ENCODE results near the gene TAF15. TPM values are rescaled to one million over a fixed set of nuclear protein-coding genes. Genes with fewer than 3 reads are reported as not detected.

TAF15 gene
- total and polyA plus RNA-seq, 7 donors: 55.9 to 147 (median 61.1) TPM

DNA sequence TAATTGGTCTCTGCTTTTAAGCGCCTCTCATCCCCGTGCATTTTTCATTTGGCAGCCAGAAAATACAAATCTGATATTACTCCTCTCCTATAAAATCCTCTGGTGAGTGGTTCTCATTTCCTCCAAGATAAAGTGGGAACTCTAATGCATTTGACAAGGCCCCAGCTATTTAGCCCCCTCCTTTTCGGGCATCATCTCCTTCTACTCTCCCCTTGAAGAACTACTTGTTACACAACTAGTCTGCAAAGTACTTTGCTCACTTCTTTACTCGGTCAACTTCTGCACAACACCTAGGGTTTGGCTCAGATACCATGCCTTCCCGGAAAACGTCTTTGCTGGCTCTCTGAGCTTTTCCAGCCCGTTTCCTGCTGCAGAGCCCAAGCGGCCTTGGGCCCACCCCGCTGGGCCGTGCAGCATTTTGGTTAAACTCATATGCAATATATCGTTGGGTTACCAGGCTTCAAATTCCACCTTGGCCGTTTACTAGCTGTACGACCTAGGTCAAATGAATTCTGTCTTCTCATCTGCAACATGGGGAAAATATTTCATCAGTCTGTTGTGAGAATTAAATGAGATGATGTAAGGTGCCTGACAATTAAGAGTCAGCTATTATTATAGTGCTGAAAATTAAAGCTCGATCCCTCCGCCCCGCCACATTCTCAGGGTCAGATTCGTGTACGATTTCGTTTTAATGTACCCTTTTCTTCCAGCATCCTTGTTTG, 883 bp upstream of the TAF15 start:
- TF ChIP-seq POLR2AphosphoS5 (IDR thresholded peaks at IDR 0.05) (no peak), POLR2A (IDR thresholded peaks at IDR 0.05) (no peak), EP300 (IDR thresholded peaks at IDR 0.05) (no peak)
- TF ChIP-seq, protein P1, sequence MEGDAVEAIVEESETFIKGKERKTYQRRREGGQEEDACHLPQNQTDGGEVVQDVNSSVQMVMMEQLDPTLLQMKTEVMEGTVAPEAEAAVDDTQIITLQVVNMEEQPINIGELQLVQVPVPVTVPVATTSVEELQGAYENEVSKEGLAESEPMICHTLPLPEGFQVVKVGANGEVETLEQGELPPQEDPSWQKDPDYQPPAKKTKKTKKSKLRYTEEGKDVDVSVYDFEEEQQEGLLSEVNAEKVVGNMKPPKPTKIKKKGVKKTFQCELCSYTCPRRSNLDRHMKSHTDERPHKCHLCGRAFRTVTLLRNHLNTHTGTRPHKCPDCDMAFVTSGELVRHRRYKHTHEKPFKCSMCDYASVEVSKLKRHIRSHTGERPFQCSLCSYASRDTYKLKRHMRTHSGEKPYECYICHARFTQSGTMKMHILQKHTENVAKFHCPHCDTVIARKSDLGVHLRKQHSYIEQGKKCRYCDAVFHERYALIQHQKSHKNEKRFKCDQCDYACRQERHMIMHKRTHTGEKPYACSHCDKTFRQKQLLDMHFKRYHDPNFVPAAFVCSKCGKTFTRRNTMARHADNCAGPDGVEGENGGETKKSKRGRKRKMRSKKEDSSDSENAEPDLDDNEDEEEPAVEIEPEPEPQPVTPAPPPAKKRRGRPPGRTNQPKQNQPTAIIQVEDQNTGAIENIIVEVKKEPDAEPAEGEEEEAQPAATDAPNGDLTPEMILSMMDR (IDR thresholded peaks at IDR 0.05): no peak
- WGBS, 2 donors: 23 to 32% methylated on average over 19 of the region's 19 CpGs
- DNase-seq: no peak
- H3K4me3 ChIP-seq: peak overlapping the region; percentile 83 to 89 (median 86)
- no peaks in the 10 kb centered on the region for H3K27me3 ChIP-seq
- H3K9me3 ChIP-seq: no peaks in the 10 kb centered on the region
- H3K4me1 ChIP-seq: peaks cover 0 to 50% (median 36%) of the 10 kb centered on the region in 4 donors
- no peaks in the 10 kb centered on the region for H3K36me3 ChIP-seq
- intact Hi-C loops (cut with DNase I): loop anchor here (5.0 kb wide), 1 partner anchor 221 kb away; the partner anchor contains the start of gene AP2B1
- peak overlapping the region; percentile 90 to 98 (median 94) for H3K27ac ChIP-seq

DNA sequence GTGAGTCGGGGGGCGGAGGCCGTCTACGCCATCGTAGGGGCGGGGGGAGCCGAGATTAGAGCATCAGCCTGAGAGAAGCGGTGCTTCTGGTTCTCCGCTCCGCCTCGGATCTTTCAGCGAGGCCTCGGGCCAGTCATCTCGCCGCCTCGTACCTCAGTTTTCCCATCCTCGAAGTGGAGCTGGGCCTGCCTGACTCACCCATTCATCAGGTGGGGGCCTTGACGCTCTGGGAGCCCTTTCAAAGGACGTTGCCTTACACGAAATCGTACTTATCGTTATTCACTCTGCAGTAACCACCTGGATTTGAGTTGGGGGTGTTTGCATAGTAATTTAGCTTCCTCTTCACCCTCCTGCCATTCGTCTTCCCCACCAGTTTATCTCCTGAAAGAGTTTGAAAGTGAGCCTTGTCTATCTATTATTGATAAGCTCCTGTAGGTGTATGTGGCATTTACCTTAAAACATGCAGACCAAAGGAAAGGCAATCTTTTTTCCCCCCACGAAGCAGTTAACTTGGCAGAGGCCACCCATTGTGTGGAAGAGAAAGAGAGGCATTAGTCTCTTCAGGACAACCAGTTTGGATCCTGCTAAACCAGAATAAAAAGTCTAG, 674 bp downstream of the TAF15 start:
- TF ChIP-seq POLR2A (IDR thresholded peaks at IDR 0.05) (no peak), POLR2AphosphoS5 (IDR thresholded peaks at IDR 0.05) (no peak), EP300 (IDR thresholded peaks at IDR 0.05) (no peak)
- TF ChIP-seq, protein P1 (IDR thresholded peaks at IDR 0.05): no peak
- DNase-seq: no peak
- Histone ChIP-seq H3K27me3 (no peaks in the 10 kb centered on the region), H3K36me3 (no peaks in the 10 kb centered on the region), H3K4me3 (peak overlapping the region; percentile 83 to 89 (median 86)), H3K27ac (peak overlapping the region; percentile 90 to 98 (median 94)), H3K9me3 (no peaks in the 10 kb centered on the region), H3K4me1 (peaks cover 0 to 45% (median 37%) of the 10 kb centered on the region in 4 donors)
- 0% methylated on average over 24 of the region's 24 CpGs for WGBS, 2 donors
- intact Hi-C loops (cut with DNase I): loop anchor here (1.0 to 5.0 kb wide), 2 partner anchors 46 to 223 kb away; partner anchors contain the start of gene AP2B1

DNA sequence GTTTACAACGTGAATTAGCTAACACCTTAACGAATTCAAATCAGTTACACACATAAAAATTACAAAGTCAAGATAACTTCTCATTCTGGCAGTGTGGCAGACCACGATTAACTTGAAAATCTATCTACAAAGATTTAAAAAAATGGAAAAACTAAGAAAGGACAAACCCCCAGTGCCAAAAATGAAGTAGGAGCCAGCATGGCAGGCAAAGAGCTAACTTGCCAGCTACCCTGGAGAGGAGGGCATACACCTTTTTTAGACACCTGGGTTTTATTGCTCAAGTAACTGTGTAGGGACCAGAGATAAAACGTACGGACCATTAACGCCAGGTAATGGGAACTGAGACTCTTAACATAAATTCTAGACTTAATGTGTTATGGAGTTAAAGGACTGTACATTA, 2.5 kb downstream of the TAF15 start:
- DNase-seq: no peak
- Histone ChIP-seq H3K4me1 (peaks cover 0 to 57% (median 50%) of the 10 kb centered on the region in 4 donors), H3K9me3 (no peaks in the 10 kb centered on the region), H3K27ac (no peak overlapping the region), H3K36me3 (peaks cover 0 to 6% (median 0%) of the 10 kb centered on the region in 4 donors), H3K27me3 (no peaks in the 10 kb centered on the region), H3K4me3 (no peak overlapping the region)
- TF ChIP-seq POLR2A (IDR thresholded peaks at IDR 0.05): no peak
- TF ChIP-seq POLR2AphosphoS5 (IDR thresholded peaks at IDR 0.05): no peak
- TF ChIP-seq, protein P1 (IDR thresholded peaks at IDR 0.05): no peak
- no peak for TF ChIP-seq EP300 (IDR thresholded peaks at IDR 0.05)
- intact Hi-C loops (cut with DNase I): no loop called here
- 68 to 86% methylated on average over 6 of the region's 6 CpGs for WGBS, 2 donors

DNA sequence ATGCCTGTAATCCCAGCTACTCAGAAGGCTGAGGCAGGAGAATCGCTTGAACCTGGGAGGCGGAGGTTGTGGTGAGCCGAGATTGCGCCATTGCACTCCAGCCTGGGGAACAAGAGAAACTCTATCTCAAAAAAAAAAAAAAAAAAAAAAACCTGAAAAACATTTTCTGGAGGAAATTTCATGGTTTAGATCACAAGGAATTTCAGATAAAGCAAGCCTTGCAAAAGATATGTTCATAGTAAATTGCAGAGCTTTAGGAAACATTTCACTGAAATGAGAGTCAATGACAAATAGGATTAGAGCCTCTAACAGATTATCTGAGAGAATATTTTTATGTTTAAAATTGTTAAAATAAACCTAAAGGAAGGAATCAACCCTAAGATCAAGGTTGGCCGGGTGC, 3.2 kb downstream of the TAF15 start:
- no peak overlapping the region for H3K4me3 ChIP-seq
- H3K36me3 ChIP-seq: peaks cover 0 to 6% (median 0%) of the 10 kb centered on the region in 4 donors
- no peak overlapping the region for H3K27ac ChIP-seq
- 89 to 91% methylated on average over 5 of the region's 5 CpGs for WGBS, 2 donors
- no peak for DNase-seq
- H3K27me3 ChIP-seq: no peaks in the 10 kb centered on the region
- no peaks in the 10 kb centered on the region for H3K9me3 ChIP-seq
- peaks cover 0 to 64% (median 57%) of the 10 kb centered on the region in 4 donors for H3K4me1 ChIP-seq
- no peak for TF ChIP-seq EP300 (IDR thresholded peaks at IDR 0.05)
- intact Hi-C loops (cut with DNase I): no loop called here

DNA sequence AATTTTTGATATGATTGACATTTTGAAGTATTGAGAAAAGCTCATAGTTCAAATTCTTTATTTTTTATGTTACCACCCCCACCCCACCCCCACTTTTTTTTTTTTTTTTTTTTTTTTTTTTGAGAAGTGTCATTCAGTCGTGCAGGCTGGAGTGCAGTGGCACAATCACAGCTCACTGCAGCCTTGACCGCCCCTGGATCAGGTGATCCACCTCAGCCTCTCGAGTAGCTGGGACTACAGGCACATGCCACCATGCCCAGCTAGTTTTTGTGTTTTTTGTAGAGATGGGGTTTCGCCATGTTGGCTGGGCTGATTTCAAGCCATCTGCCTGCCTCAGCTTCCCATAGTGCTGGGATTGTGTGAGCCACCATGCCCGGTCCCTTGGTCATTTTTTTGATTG, 7.4 kb downstream of the TAF15 start:
- WGBS, 2 donors: 83 to 86% methylated on average over 5 of the region's 5 CpGs
- Histone ChIP-seq H3K36me3 (peaks cover 0 to 45% (median 12%) of the 10 kb centered on the region in 4 donors), H3K4me3 (no peak overlapping the region), H3K4me1 (peaks cover 0 to 56% (median 35%) of the 10 kb centered on the region in 4 donors), H3K27ac (peak overlapping the region in 1 of 4 donors; percentile 72), H3K27me3 (no peaks in the 10 kb centered on the region), H3K9me3 (no peaks in the 10 kb centered on the region)
- no peak for DNase-seq
- intact Hi-C loops (cut with DNase I): no loop called here
- no peak for TF ChIP-seq POLR2AphosphoS5 (IDR thresholded peaks at IDR 0.05)
- TF ChIP-seq EP300 (IDR thresholded peaks at IDR 0.05): no peak
- no peak for TF ChIP-seq POLR2A (IDR thresholded peaks at IDR 0.05)
- TF ChIP-seq, protein P1 (IDR thresholded peaks at IDR 0.05): no peak

All from sigmoid colon (tissue), 7 donors.